Neuronal stem cell (in vitro differentiated cells): Measurements from ENCODE around the gene AASDH. TPM values are rescaled to one million over a fixed set of nuclear protein-coding genes. Genes with fewer than 3 reads are reported as not detected.

Source experiments
- DNase-seq: peaks from one replicate; pipeline ENCODE4 v3.0.0-alpha.2; 2013; ENCODE audit warnings: low spot score
- H2AFZ ChIP-seq: one replicate; pipeline ENCODE4 v1.6.1; 2013; ENCODE audit warnings: mild to moderate bottlenecking, low read length, inconsistent platforms
- H2AK5ac ChIP-seq: 2 replicates; pipeline ENCODE4 v1.6.1; 2013; ENCODE audit warnings: low read depth, mild to moderate bottlenecking, inconsistent platforms, low read length, moderate library complexity, mixed read lengths
- H2BK120ac ChIP-seq: 2 replicates; pipeline ENCODE4 v1.6.1; 2013; ENCODE audit warnings: low read depth, mild to moderate bottlenecking, inconsistent platforms, low read length, moderate library complexity, mixed read lengths
- H2BK12ac ChIP-seq: one replicate; pipeline ENCODE4 v1.6.1; 2013; ENCODE audit warnings: low read length, inconsistent platforms
- H2BK15ac ChIP-seq: 2 replicates; pipeline ENCODE4 v1.6.1; 2013; ENCODE audit warnings: mild to moderate bottlenecking, low read length, inconsistent platforms, mixed read lengths
- H2BK5ac ChIP-seq: one replicate; pipeline ENCODE4 v1.6.1; 2013; ENCODE audit warnings: inconsistent platforms, mild to moderate bottlenecking, low read length, moderate library complexity
- H3K14ac ChIP-seq: one replicate; pipeline ENCODE4 v1.6.1; 2013; ENCODE audit warnings: low read length, inconsistent platforms
- H3K18ac ChIP-seq: 2 replicates; pipeline ENCODE4 v1.6.1; 2013; ENCODE audit warnings: low read length, inconsistent platforms
- H3K23ac ChIP-seq: 2 replicates; pipeline ENCODE4 v1.6.1; 2013; ENCODE audit warnings: low read depth, mild to moderate bottlenecking, mixed read lengths, low read length, inconsistent platforms; ENCODE audit not compliant: poor library complexity
- H3K27ac ChIP-seq: replicated peaks from 3 replicates; pipeline ENCODE4 v1.5.1; 2013; ENCODE audit warnings: low read length, inconsistent platforms
- H3K27me3 ChIP-seq, 3 experiments: 2 replicates each; pipeline ENCODE4 v1.6.1; 2013; ENCODE audit warnings: low read length in 3 of 3, mild to moderate bottlenecking in 2 of 3, inconsistent platforms in 1 of 3, low read depth in 1 of 3, mixed read lengths in 1 of 3, moderate library complexity in 1 of 3; ENCODE audit not compliant: control insufficient read depth in 3 of 3, insufficient read depth in 3 of 3
- H3K36me3 ChIP-seq, 2 donors: replicated peaks in 1 of 2; 2 replicates each; pipeline ENCODE4 v1.6.1; 2013; ENCODE audit warnings: low read length in 2 of 2; ENCODE audit not compliant: control insufficient read depth in 2 of 2, insufficient read depth in 2 of 2
- H3K4ac ChIP-seq: 2 replicates; pipeline ENCODE4 v1.6.1; 2013; ENCODE audit warnings: inconsistent platforms, mild to moderate bottlenecking, low read length, moderate library complexity
- H3K4me1 ChIP-seq, 2 donors: 1 replicate in 1 of 2; 2 replicates in 1 of 2; pipeline ENCODE4 v1.6.1; 2013; ENCODE audit warnings: low read length in 2 of 2, low read depth in 1 of 2; ENCODE audit not compliant: control insufficient read depth in 2 of 2, insufficient read depth in 1 of 2
- H3K4me2 ChIP-seq: one replicate; pipeline ENCODE4 v1.6.1; 2013; ENCODE audit warnings: mild to moderate bottlenecking, low read length, inconsistent platforms; ENCODE audit not compliant: insufficient read depth, poor library complexity, severe bottlenecking
- H3K4me3 ChIP-seq, 2 donors: 2 replicates each; pipeline ENCODE4 v1.5.1; 2013; ENCODE audit warnings: low read length in 2 of 2, mild to moderate bottlenecking in 2 of 2, inconsistent platforms in 1 of 2, moderate library complexity in 1 of 2
- H3K79me1 ChIP-seq: one replicate; pipeline ENCODE4 v1.6.1; 2013; ENCODE audit warnings: low read depth, mild to moderate bottlenecking, inconsistent platforms, low read length, moderate library complexity
- H3K9ac ChIP-seq: one replicate; pipeline ENCODE4 v1.6.1; 2013; ENCODE audit warnings: mild to moderate bottlenecking, low read depth, low read length, inconsistent platforms; ENCODE audit not compliant: poor library complexity
- H3K9me3 ChIP-seq, 2 donors: replicated peaks in 1 of 2; 2 replicates each; pipeline versions ENCODE3 to v1.6.1; 2013; ENCODE audit warnings: low read length in 2 of 2, mild to moderate bottlenecking in 2 of 2, inconsistent platforms in 1 of 2, low read depth in 1 of 2, mixed read lengths in 1 of 2, moderate library complexity in 1 of 2; ENCODE audit not compliant: control insufficient read depth in 2 of 2, insufficient read depth in 1 of 2
- H4K8ac ChIP-seq: one replicate; pipeline ENCODE4 v1.6.1; 2013; ENCODE audit warnings: low read depth, mild to moderate bottlenecking, inconsistent platforms, low read length, moderate library complexity
- H4K91ac ChIP-seq: one replicate; pipeline ENCODE4 v1.6.1; 2013; ENCODE audit warnings: low read length, low read depth, mild to moderate bottlenecking, inconsistent platforms; ENCODE audit not compliant: poor library complexity
- WGBS, 2 donors: extraction: QIAGEN DNeasy Blood & Tissue Kit; methylation state at CpG; one replicate each; pipeline ENCODE4 v1.1.7; 2013; ENCODE audit warnings: missing lambda C conversion rate in 2 of 2, mixed read lengths in 1 of 2; ENCODE audit not compliant: insufficient read length in 2 of 2, insufficient replicate concordance in 1 of 2; ENCODE audit errors: extremely low coverage in 2 of 2; 5-methylcytosine and 5-hydroxymethylcytosine counted together
- polyA plus RNA-seq, 2 experiments: library from polyadenylated mRNA; stranded (reverse); fragments of 200-250 nt; gene quantifications; one replicate each; pipeline ENCODE4 v1.2.3, GENCODE V29; 2013

The AASDH gene
- 12.8 TPM for polyA plus RNA-seq (2013, experiment 1 of 2)
- 13.2 TPM for polyA plus RNA-seq (2013, experiment 2 of 2)

GRCh38 chr4:56387023-56388001 is at the start of gene AASDH:
TSS of gene AASDH (minus strand) at chr4:56387491. CDS start at chr4:56384299, 3,192 bp downstream.
- no CpG with 5 or more reads among the region's 57 CpGs for WGBS, 2 donors

GRCh38 chr4:56435140-56435926 is 48.0 kb upstream of the AASDH start, which contains the start of gene PPAT:
TSS of gene PPAT (minus strand) at chr4:56435615. CDS start at chr4:56435477, 138 bp downstream.
- WGBS, 2 donors = no CpG with 5 or more reads among the region's 61 CpGs
- Histone ChIP-seq H4K8ac (no peak within 1 kb of the TSS), H3K14ac (peak within 1 kb of the TSS; percentile 82), H3K36me3 (peaks cover 0 to 29% of the 10 kb centered on the region in 2 donors), H3K27ac (peak within 1 kb of the TSS; percentile 97), H3K23ac (peak within 1 kb of the TSS; percentile 58), H3K4me1 (peaks cover 3 to 11% of the 10 kb centered on the region in 2 donors), H4K91ac (no peak within 1 kb of the TSS), H2AK5ac (peak within 1 kb of the TSS; percentile 86), H3K79me1 (peaks cover 1% of the 10 kb centered on the region), H3K18ac (peak within 1 kb of the TSS; percentile 96), H3K4ac (peak within 1 kb of the TSS; percentile 78), H3K4me3 (peak within 1 kb of the TSS; percentile 99 to 100), H3K9me3 (peaks cover 0 to 2% of the 10 kb centered on the region in 2 donors), H2AFZ (peak within 1 kb of the TSS; percentile 92), H3K4me2 (peak within 1 kb of the TSS; percentile 73), H2BK5ac (peak within 1 kb of the TSS; percentile 88), H3K9ac (peak within 1 kb of the TSS; percentile 98), H2BK12ac (peak within 1 kb of the TSS; percentile 46), H2BK15ac (peak within 1 kb of the TSS; percentile 54), H3K27me3 (no peaks in the 10 kb centered on the region), H2BK120ac (peak within 1 kb of the TSS; percentile 44)
- DNase-seq = peak; percentile 99

More at GRCh38 chr4:56387023-56388001, at the start of gene AASDH:
- no peak within 1 kb of the TSS for H2BK5ac ChIP-seq
- H3K9ac ChIP-seq = peak within 1 kb of the TSS; percentile 93
- no peaks in the 10 kb centered on the region for H3K27me3 ChIP-seq
- peak; percentile 95 for DNase-seq
- H3K36me3 ChIP-seq = peaks cover 0 to 14% of the 10 kb centered on the region in 2 donors
- no peak within 1 kb of the TSS for H2BK120ac ChIP-seq
- no peak within 1 kb of the TSS for H2BK12ac ChIP-seq
- H2AFZ ChIP-seq = peak within 1 kb of the TSS; percentile 84
- H3K4me2 ChIP-seq = peak within 1 kb of the TSS; percentile 47
- peak within 1 kb of the TSS; percentile 82 for H3K23ac ChIP-seq
- H3K27ac ChIP-seq = peak within 1 kb of the TSS; percentile 97
- peak within 1 kb of the TSS; percentile 92 for H3K18ac ChIP-seq
- no peak within 1 kb of the TSS for H2BK15ac ChIP-seq
- H4K91ac ChIP-seq = peak within 1 kb of the TSS; percentile 68
- H3K79me1 ChIP-seq = no peaks in the 10 kb centered on the region
- H3K4me1 ChIP-seq = peaks cover 2 to 6% of the 10 kb centered on the region in 2 donors
- no peak within 1 kb of the TSS for H4K8ac ChIP-seq
- H3K14ac ChIP-seq = no peak within 1 kb of the TSS
- no peak within 1 kb of the TSS for H3K4ac ChIP-seq
- peak within 1 kb of the TSS; percentile 69 to 89 for H3K4me3 ChIP-seq
- no peaks in the 10 kb centered on the region for H3K9me3 ChIP-seq
- H2AK5ac ChIP-seq = no peak within 1 kb of the TSS

- Histone ChIP-seq H3K79me1 (peaks cover 1% of the 10 kb centered on the region), H3K18ac (peak overlapping the region; percentile 89), H4K91ac (no peak overlapping the region), H3K27me3 (no peaks in the 10 kb centered on the region), H2AFZ (peak overlapping the region; percentile 92), H2BK12ac (peak overlapping the region; percentile 46), H2AK5ac (peak overlapping the region; percentile 86), H3K14ac (peak overlapping the region; percentile 58), H3K36me3 (peaks cover 0 to 22% of the 10 kb centered on the region in 2 donors), H2BK120ac (peak overlapping the region; percentile 44), H3K4ac (peak overlapping the region; percentile 78), H2BK15ac (peak overlapping the region; percentile 54), H3K4me3 (peak overlapping the region; percentile 95 to 99), H3K27ac (peak overlapping the region; percentile 86), H4K8ac (no peak overlapping the region), H3K4me2 (peak overlapping the region; percentile 73), H3K9me3 (peaks cover 0 to 2% of the 10 kb centered on the region in 2 donors), H3K9ac (peak overlapping the region; percentile 98), H3K23ac (peak overlapping the region; percentile 58), H3K4me1 (peaks cover 3 to 6% of the 10 kb centered on the region in 2 donors), H2BK5ac (peak overlapping the region; percentile 88)
- no CpG with 5 or more reads among the region's 15 CpGs for WGBS, 2 donors
- DNase-seq = no peak
These were observed 47.4 kb upstream of the AASDH start for GRCh38 chr4:56434599-56435139.
